Activated T-cell treated with anti-CD3 and anti-CD28 coated beads, Interleukin-2, amount 50 U/mL, for 72 hours (primary cell): ENCODE data around the gene FAM156A. TPM values are rescaled to one million over a fixed set of nuclear protein-coding genes. Genes with fewer than 3 reads are reported as not detected.
"Not testable (repeated sequence)": the region's sequence is repeated elsewhere in the genome, so short reads cannot be mapped to it uniquely, and the experiment has no call there.

Experiments used
- ATAC-seq, 2 donors: fragments of 150-1000 bp; cut with Tn5 transposase; replicated peaks in 1 of 2; 2 replicates each; pipeline ENCODE4 v1.10.0; 2021; ENCODE audit warnings: moderate library complexity in 2 of 2, mild to moderate bottlenecking in 1 of 2
- DNase-seq, 2 donors: peaks; one replicate each; pipeline ENCODE4 v3.0.0; 2021 to 2022; ENCODE audit warnings: mixed read lengths in 1 of 2
- H3K27ac Mint-ChIP-seq: one replicate; pipeline ENCODE4 v1.8.0; 2022; ENCODE audit warnings: mild to moderate bottlenecking, moderate library complexity, mixed read lengths
- H3K27me3 Mint-ChIP-seq: one replicate; pipeline ENCODE4 v1.8.0; 2022; ENCODE audit warnings: low read depth, mixed read lengths
- H3K36me3 Mint-ChIP-seq, 2 donors: one replicate each; pipeline ENCODE4 v1.8.0; 2022; ENCODE audit warnings: mixed read lengths in 2 of 2, mild to moderate bottlenecking in 1 of 2; ENCODE audit not compliant: insufficient read depth in 2 of 2
- H3K4me1 Mint-ChIP-seq: one replicate; pipeline ENCODE4 v1.8.0; 2022; ENCODE audit warnings: low read depth, mixed read lengths
- H3K4me3 Mint-ChIP-seq, 2 donors: one replicate each; pipeline ENCODE4 v1.8.0; 2022; ENCODE audit warnings: mild to moderate bottlenecking in 2 of 2, mixed read lengths in 2 of 2, moderate library complexity in 2 of 2
- H3K9me3 Mint-ChIP-seq, 2 donors: one replicate each; pipeline ENCODE4 v1.8.0; 2022; ENCODE audit warnings: mixed read lengths in 2 of 2
- total RNA-seq, 2 donors: library from RNA; stranded (reverse); gene quantifications; one replicate each; pipeline ENCODE4 v1.2.3, GENCODE V29; 2022

Gene FAM156A
- total RNA-seq, 2 donors from 2014 or later: 23.2 to 23.8 TPM

GRCh38 chrX:52909313-52909969, 48.9 kb downstream of the FAM156A start:
- not testable (repeated sequence) for H3K27ac Mint-ChIP-seq, H3K27me3 Mint-ChIP-seq, H3K4me3 Mint-ChIP-seq, H3K9me3 Mint-ChIP-seq, H3K36me3 Mint-ChIP-seq, DNase-seq, H3K4me1 Mint-ChIP-seq
- ATAC-seq: peak in 1 of 2 donors; percentile 24

- not testable (repeated sequence) for H3K4me1 Mint-ChIP-seq, H3K4me3 Mint-ChIP-seq, H3K27me3 Mint-ChIP-seq, H3K27ac Mint-ChIP-seq, H3K9me3 Mint-ChIP-seq, ATAC-seq, H3K36me3 Mint-ChIP-seq, DNase-seq
Measured at GRCh38 chrX:52907900-52908299, 50.4 kb downstream of the FAM156A start.

- DNase-seq, H3K4me3 Mint-ChIP-seq, H3K4me1 Mint-ChIP-seq, ATAC-seq, H3K36me3 Mint-ChIP-seq, H3K9me3 Mint-ChIP-seq, H3K27ac Mint-ChIP-seq, H3K27me3 Mint-ChIP-seq: not testable (repeated sequence)
Measured at GRCh38 chrX:52907137-52907536, 51.2 kb downstream of the FAM156A start.

- H3K27ac Mint-ChIP-seq, H3K36me3 Mint-ChIP-seq, H3K9me3 Mint-ChIP-seq, H3K27me3 Mint-ChIP-seq, H3K4me1 Mint-ChIP-seq, ATAC-seq, H3K4me3 Mint-ChIP-seq, DNase-seq: not testable (repeated sequence)
Measured at GRCh38 chrX:52906072-52906471, 52.2 kb downstream of the FAM156A start.

- not testable (repeated sequence) for H3K9me3 Mint-ChIP-seq, H3K4me3 Mint-ChIP-seq, H3K4me1 Mint-ChIP-seq, DNase-seq, H3K36me3 Mint-ChIP-seq, H3K27ac Mint-ChIP-seq, ATAC-seq, H3K27me3 Mint-ChIP-seq
Measured at GRCh38 chrX:52905531-52905930, 52.8 kb downstream of the FAM156A start.

Other genes with a start within 250 kb of the FAM156A start
- gene SSX2B, start 207.3 kb downstream of the FAM156A start, total RNA-seq: not detected
- gene SPANXN5, start 161.1 kb downstream of the FAM156A start, total RNA-seq: not detected
- not detected for gene XAGE5, start 147.2 kb downstream of the FAM156A start, total RNA-seq
- not detected for gene XAGE3, start 90.4 kb downstream of the FAM156A start, total RNA-seq
- gene FAM156B, start 61.2 kb downstream of the FAM156A start, total RNA-seq: 10 to 100 TPM; 14.6 to 20.3 TPM
- under 1 TPM; 0.31 to 0.81 TPM for gene GPR173, start 90.3 kb upstream of the FAM156A start, total RNA-seq
- 10 to 100 TPM; 83.4 to 93.3 TPM for gene TSPYL2, start 123.8 kb upstream of the FAM156A start, total RNA-seq
- 10 to 100 TPM; 10.8 to 11.4 TPM for gene KANTR, start 135.6 kb upstream of the FAM156A start, total RNA-seq